ENCODE measurements around the gene TRAK2.
"Not testable (repeated sequence)": the region's sequence is repeated elsewhere in the genome, so short reads cannot be mapped to it uniquely, and the experiment has no call there.

TRAK2 gene

DNA sequence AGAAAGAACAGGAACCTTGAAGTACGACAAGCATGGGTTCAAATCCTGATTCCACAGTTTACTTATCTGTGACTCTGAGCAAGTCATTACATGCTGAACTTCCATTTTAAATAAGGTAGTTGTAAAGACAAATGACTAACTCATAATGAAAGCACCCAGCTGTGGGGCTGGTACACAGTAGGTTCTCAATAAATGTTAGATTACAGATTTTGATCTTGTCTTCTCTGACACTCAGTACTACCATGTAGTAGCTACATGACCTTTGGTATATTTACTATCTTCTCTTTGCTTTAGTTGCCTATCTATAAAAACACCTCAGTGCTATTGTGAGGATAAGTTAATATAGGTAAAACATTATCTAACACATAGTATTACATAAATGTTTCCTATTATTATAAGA is 3.2 kb downstream of the TRAK2 start:
- DNase-seq, result no peak

DNA sequence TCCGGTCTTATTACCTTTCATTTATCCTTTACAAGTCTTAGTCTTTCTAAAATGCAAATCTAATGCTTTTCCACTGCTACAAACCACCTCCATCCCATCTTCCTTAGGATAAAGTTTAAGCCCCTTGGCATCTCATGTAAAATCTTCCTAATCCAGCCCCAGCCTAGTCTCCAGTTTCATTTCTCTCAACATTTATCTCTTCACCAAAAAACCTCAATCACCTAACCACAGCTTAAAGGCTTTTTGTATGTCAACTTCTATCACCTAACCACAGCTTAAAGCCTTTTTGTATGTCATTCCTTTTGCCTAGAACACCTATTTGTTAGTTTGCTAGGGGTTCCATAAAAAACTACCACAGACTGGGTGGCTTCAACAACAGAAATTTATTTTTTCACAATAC is 4.2 kb downstream of the TRAK2 start:
- no peak for DNase-seq

DNA sequence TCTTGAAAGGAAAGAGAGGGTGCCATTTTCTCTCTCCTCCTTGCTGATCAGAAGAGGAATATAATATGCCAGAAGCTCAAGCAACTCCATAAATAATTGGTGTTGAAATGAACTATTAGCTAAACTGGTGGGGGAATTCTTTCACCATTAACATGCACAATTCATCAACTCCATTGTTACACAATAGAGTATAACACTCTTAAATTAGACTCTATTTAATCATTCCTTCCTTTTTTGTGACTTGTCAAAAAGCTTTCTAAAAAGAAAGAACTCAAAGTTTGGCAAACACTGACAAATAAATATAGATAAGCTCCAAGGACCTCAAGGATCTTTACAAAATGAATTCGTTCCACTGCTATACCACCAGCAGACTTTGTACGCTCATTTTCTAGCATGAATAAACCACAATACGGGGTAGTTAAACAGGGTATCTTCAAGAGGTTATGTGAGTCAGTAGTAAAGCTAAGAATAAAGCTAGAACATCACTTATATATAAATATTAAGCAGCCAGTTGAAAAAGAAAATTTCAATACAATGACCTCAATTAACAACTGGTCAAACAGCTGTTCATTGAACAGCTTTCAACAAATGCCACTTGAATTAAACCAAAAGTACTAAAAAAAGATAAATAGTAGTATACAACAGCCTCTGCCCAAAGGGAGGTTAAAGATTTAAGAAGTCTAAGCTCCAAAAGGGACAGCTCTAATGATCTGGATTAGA is 6.4 kb downstream of the TRAK2 start:
- DNase-seq, result no peak

DNA sequence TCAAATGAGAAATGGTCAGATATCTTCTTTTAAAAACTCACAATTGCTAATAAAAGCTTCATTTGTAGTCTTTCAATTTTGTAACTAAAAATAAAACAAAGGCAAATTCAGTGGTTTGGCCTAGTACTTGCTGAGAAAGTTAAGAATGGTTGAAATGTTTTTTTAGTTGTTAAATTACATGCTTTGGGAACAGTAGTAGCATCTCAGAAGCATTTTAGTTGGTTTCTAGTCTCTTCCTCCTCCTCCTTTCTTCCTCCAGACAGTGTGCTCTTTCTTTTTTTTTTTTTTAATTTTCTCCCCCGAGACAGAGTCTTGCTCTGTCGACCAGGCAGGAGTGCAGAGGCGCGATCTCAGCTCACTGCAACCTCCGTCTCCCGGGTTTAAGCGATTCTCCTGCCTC is 9.8 kb downstream of the TRAK2 start:
- no peak for DNase-seq

DNA sequence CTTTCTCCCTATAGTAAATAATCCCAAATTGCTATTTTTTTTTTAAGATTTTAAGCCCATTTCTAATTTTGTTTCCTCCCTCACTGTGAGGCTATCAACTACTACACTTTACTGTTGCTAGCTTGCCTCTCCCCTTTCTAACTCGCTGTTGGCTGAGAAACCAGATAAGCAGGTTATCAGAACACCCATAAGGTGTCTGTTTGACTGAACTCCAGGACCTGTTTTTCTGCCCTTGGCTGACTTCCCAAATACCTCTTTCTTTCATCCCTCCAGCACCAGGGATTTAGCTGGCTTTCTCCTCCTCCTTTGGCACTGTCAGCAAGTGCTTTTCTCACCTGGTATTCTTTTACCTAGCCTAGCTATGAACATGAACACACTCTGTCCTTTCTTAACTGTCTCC is 11.1 kb downstream of the TRAK2 start:
- DNase-seq, result no peak

DNA sequence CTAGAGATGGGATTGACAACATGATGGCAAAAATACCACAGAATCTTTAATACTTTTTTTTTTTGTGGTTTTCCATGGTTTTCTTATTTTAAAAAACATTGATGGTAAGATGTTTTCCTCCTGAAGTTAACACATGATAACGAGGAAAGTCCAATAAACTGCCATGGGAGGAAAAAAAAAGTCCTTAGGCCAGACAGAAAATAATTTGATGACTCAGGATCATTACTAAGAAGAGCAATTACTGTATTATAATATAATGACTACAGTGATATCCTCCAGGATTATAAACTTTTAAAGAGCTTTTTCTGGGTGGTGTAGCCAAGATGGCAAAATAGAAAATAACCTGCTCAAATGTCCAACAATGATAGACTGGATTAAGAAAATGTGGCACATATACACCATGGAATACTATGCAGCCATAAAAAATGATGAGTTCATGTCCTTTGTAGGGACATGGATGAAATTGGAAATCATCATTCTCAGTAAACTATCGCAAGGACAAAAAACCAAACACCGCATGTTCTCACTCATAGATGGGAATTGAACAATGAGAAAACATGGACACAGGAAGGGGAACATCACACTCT is 11.8 kb downstream of the TRAK2 start:
- not testable (repeated sequence) for DNase-seq

DNA sequence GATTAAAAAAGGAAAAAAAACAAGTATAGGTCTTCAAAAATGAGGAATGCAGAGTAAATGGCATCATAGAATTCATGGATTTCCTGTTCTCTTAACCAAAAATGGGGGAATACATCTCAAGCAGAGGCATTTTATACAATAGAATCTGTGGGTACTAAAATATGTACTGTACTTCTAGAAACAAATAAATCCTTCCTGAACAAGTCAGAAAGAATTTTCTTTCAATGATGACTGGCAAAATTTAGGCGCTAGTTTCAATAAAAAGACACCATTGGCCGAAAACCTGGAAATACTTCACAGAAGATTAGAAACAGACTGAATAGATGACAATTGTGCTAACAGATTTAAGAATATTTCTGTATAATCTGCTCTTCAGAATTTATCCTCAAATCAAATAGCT is 15.1 kb downstream of the TRAK2 start:
- DNase-seq, result no peak

DNA sequence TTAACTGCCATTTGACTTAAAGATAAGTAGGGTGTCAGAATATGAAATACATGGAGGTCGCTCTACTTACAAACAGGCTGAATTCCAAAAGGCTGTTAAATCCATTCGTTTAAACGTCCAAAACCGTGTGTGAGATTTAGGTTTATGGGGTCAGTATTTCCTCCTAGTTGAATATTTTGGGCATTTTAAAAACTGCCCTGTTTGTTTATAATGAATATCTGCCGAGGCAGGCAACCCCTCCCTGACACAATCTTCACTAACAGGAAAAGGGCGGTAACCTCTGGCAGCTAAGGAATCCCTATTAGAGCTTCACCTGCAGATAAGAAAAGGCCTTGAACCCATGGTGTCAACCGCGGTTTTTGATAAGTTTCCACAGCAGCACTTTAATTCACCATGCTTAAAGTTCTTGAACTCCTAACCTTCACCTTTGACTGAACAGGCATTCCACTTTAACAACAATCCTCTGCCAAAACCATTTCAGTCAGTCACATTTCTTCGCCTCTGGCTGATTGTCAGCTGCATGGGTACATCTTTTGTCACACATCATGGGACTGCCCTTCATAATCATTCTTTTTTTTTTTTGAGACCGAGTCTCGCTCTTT is 17.8 kb downstream of the TRAK2 start:
- DNase-seq, result no peak

DNA sequence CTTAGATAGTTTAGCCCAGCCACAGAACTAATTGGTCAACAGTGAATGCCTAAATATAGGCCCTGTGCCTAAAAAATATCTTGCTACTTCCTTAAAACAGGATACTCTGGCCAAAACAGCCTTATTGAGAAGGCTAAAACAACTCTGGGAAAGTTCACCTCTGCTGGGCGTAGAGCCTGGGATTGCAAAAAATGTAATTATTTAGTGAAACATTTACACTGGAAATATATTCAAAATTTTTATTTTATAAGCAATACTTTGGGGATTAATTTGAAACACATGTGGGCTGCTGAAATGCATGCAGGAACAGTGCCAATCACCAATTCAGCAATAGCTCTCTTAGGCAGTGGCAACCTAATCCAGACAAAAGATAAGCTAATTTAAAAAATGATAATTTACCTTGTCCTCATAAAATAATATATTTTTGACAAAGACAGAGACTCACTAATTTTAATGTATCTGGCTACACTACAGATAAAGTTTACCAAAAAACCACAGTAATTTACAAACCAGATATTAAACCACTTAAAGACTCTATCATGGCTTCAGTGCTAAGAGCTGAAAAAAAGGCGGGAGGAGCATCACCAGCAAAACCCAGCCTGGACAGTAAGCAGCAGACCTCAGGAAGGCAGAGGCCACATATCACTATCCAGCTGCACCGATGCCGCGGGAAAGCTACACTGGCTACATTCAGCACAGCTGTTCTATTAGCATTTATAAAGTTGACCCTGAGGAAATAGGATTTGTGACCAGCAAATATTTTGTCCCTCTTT is 18.5 kb downstream of the TRAK2 start:
- DNase-seq, result no peak

DNA sequence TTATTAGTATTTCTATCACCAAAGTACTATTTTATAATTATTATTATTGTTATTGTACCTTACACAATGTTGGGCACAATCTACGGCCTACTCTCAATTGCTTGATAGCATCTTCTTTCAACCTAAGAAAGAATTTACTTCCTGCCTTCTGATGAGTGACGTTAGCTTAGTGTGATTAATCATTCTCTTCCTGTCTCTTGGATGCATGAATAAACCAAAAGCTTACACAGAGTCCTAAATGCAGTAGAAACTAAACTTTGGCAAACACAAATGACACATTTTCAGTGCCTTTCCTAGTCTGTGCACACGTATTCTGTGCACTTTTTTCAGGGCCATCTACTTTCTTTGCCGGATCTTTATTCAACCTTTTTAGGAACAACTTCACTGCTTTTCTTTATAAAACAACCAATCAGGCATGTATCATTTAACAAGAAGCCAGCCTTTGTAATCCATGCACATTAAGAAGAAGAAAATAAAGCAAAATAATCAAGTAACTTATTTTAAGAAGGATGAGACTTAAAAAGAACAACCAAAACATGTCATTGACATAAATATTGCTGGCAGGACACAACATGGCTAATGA is 19.1 kb downstream of the TRAK2 start:
- no peak for DNase-seq

DNA sequence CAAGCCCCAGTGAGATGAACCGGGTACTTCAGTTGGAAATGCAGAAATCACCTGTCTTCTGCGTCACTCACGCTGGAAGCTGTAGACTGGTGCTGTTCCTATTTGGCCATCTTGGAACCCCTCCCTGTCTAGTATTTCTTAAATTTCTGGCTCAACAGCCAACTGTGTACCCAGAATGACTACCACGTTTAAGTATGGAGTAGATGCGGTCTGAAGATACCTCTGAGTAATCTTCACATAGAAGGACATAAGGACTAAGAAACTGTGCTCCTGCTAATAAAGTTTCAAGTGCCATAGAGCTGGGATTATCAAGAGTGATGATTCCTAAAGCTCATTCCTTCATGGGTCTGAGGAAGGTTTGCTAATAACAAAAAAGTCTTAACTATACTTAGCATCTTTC is 20.4 kb downstream of the TRAK2 start:
- DNase-seq, result no peak

DNA sequence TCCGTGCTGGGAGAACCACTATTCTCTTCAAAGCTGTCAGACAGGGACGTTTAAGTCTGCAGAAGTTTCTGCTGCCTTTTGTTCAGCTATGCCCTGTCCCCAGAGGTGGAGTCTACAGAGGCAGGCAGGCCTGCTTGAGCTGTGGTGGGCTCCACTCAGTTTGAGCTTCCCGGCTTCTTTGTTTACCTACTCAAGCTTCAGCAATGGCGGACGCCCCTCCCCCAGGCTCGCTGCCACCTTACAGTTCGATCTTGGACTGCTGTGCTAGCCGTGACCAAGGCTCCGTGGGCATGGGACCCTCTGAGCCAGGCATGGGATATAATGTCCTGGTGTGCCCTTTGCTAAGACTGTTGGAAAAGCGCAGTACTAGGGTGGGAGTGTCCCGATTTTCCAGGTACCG is 20.9 kb downstream of the TRAK2 start:
- not testable (repeated sequence) for DNase-seq

DNA sequence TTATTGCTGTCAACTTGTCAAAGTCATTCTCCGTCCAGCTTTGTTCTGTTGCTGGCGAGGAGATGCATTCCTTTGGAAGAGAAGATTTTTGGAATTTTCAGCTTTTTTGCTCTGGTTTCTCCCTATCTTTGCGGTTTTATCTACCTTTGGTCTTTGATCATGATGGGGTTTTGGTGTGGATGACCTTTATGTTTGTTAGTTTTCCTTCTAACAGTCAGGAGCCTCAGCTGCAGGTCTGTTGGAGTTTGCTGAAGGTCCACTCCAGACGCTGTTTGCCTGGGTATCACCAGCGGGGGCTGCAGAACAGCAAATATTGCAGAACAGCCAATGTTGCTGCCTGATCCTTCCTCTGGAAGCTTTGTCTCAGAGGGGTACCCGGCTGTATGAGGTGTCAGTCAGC is 21.4 kb downstream of the TRAK2 start:
- not testable (repeated sequence) for DNase-seq

DNA sequence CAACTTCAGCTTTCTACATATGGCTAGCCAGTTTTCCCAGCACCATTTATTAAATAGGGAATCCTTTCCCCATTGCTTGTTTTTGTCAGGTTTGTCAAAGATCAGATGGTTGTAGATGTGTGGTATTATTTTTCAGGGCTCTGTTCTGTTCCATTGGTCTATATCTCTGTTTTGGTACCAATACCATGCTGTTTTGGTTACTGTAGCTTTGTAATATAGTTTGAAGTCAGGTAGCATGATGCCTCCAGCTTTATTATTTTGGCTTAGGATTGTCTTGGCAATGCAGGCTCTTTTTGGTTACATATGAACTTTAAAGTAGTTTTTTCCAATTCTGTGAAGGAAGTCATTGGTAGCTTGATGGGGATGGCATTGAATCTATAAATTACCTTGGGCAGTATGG is 22.9 kb downstream of the TRAK2 start:
- DNase-seq, result not testable (repeated sequence)

DNA sequence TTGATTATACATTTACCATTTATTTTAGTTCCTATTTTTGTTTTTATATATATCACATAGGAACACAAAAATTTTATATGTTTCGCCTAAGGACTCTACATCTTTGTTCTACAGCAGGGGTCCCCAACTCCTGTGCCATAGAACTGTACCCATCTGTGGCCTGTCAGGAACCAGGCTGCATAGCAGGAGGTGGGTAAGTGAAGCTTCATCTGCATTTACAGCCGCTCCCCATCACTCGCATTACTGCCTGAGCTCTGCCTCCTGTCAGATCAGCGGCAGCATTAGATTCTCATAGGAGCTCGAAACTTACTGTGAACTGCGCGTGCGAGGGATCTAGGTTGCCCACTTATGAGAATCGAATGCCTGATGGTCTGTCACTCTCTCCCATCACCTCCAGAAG is 25.3 kb downstream of the TRAK2 start:
- no peak for DNase-seq

DNA sequence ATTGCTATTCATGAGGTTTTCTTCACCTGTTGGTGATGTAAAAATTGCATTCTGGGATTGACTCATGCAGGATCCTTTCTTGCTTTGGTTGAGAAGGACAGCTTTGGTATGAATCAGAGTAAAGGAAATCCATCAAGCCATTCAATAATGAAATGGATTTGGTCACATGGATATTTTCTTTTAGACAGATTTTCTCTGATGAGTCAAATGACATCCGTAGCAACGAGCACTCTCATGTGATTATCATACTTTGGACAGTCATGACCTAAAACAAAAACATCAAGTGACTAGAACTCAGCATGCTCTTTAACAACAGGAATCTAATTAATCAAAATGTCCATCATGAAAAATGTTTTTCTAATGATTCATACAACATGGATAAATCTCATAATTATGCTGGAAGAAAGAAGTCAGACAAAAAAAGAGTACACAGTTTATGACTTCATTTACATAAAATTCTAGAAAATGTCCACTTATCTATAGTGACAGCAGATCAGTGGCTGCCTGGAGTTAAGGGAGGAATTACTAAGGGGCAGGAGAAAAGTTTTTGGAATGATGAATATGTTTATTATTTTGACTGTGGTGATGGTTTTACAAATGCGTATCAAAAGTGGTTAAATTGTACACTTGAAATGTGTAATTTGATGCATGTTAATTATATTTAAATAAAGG is 30.7 kb downstream of the TRAK2 start:
- no peak for DNase-seq

DNA sequence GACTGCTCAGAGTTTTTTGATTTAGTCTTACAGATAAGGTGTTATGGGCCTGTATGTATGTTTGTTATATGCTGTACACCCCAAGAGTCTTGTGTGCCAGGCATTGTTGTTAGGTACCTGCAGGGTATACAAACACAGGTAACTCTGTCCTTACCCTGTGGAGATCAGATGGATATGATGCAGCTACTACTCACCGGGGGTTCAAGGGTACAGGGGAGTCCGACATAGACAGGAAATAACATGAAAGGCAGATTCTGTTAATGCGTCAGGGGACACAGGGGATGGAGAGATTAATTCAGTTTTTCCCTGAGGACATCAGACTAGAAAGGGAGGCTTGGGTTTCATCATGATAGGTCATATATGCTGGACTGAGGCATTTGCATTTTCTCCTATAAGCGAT is 31.3 kb downstream of the TRAK2 start:
- DNase-seq, result no peak

DNA sequence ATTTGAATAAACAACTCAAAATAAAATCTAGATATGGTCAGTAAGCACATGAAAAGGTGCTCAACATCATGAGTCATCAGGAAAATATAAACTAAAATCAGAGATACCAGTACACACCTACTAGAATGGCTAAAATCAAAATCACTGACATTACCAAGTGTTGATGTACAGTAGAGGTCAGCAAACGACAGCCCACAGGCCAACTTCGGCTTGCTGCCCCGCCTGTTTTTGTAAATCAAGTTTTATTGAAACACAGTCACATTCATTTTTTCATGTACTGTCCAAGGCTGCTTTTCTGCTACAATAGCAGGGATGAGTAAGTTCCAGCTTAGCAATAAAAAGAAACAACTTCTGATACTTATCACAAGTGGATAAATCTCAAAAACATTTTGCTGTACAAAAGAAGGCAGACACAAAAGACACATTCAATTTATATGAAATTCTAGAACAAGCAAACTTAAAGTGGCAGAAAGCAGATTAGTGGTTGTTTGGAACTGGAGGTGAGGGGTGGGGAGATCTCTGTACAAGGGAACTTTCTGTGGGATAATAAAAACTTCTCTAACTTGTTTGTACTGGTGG is 32.1 kb downstream of the TRAK2 start:
- no peak for DNase-seq

DNA sequence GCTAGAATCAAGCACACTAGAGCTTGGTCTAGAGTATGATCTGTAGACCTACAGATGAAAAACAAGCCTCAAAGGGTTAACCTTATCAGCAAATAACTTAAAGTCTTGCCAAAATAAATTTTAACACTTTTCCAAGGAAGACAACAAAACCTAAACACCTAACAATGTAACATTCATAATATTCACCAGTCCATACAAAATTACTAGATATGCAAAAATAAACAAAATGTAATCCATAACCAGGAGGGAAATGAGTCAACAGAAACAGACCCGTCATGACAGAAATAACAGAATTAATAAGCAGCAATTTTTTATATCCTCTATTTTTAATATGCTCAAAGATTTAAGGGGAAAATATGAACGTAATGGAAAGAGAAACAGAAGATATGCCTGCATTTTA is 36.1 kb downstream of the TRAK2 start:
- DNase-seq, result no peak

DNA sequence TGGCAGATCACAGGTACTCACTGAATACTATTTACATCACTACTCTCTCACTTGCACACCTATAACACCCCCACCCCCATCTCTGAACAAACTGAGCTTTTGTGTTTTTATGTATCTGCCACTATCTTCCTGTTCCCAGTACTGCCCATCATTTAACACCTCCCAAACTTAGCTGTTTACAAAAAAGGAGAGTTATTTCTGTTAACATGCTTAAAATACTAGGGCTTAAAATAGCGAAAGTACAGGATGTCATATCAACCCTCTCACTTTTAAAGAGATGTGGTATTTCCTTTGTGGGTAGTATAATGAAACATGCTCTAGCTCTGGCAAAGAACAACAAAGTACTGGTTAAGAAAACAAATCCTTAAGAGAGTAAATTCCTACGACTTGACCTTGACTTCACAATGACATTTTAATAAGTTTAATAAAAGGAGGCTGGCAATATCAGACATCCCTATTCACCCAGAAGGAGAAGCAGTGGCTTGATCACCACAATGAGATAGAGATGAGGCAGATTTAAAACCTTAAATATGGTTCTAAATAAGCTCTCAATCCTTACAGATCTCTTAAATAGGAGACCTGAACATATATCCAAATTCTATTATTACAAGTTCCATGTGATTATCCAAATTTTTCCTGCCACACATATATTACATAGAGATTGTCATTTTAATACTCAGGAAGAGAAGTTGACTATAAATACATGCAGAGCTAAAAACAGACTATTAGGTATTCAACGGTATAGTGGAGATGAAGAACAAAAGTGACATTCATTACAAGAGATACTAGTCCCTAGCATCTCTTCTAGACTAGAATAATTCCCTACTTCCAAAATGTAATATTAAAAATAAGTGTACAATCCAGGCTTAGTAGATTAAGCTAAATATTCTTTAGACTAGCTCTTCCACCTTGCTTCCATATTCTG is 36.9 kb downstream of the TRAK2 start:
- no peak for DNase-seq

DNA sequence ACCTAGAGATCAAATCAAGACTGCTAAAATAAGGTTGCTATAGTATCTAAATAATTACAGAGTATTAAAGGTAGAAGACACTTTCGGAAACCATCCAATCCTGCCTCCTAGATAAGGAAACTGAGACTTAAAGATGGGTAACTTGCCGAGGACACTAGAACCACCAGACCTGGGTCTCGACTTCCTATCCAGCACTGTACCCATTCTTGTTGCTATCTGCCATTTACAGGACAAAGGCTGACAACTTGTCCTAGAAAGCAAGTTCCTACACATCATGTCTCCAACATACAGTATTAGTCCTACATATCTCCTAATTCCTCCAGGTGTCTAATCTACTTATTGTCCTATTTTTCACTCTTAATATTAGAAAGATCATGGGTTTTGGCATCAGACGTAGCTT is 37.7 kb downstream of the TRAK2 start:
- no peak for DNase-seq
